Activated CD4-positive, alpha-beta T cell treated with anti-CD3 and anti-CD28 coated beads, Interleukin-2, amount 50 U/mL, for 4 hours (primary cell): ENCODE data around the gene ATP8A1.

Experiments used
- DNase-seq, 2 experiments: peaks; one replicate each; pipeline ENCODE4 v3.0.0-alpha.2; 2020

ATP8A1 gene

GRCh38 chr4:42562016-42562415 is 94.9 kb downstream of the ATP8A1 start:
- DNase-seq = no peak

DNA sequence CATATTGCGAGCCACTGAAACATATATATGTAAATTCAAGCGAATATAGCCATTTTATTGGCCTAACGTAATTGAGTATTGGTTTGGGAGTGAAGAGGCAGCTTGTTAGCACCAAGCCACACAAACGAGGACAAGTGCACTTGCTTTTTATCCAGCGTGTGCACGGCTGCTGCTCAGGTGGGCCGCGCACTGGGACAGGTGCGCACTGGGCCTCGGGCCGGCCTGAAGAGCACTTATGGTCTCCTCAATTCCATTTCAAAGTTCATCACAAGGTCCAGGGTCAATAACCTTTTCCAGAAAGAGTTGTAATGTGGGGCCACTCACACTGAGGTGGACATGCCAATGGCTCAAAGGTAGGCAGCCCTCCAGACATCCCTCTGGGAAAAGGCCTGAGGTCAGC is 95.9 kb downstream of the ATP8A1 start:
- no peak for DNase-seq

DNA sequence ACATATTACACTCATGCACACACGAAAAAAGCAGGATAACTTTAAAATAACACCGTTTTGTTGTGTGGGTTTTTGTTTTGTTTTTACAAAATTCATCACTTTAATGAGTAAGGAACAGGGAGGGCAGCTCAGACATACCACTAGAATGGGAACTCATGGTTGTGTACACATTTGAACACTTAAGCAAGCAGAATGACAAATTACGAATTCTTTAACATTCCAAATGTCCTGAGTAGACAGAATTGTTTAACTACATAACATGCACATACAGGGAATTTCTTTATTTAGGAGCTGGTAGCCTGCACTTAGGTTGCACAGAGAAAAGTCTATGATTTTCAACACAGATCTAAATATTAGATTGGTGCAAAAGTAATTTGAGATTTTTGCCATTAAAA is 96.4 kb downstream of the ATP8A1 start:
- no peak for DNase-seq

- no peak for DNase-seq
Measured at GRCh38 chr4:42558156-42558555, 98.7 kb downstream of the ATP8A1 start.

- DNase-seq = no peak
Measured at GRCh38 chr4:42555828-42556227, 101.1 kb downstream of the ATP8A1 start.

DNA sequence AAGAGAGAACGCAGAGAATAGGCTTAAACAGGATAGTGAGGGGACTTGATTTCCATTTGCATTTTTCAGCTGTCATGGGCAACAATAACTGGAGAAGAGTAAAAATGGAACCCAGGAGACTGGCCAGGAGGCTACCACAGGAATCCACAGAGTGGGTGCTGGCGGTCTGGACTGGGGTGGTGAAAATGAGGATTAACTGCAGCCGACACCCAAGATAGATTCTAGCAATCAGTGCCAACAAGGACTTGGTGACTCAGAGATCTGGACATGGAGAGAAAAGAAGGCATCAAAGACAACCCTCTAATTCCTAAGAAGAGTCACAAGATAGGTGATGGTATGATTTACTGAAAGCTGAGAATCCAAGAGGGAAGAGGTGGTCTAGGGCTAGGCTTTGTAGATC is 102.8 kb downstream of the ATP8A1 start:
- DNase-seq = no peak

GRCh38 chr4:42549896-42550295 is 107.0 kb downstream of the ATP8A1 start:
- no peak for DNase-seq

DNA sequence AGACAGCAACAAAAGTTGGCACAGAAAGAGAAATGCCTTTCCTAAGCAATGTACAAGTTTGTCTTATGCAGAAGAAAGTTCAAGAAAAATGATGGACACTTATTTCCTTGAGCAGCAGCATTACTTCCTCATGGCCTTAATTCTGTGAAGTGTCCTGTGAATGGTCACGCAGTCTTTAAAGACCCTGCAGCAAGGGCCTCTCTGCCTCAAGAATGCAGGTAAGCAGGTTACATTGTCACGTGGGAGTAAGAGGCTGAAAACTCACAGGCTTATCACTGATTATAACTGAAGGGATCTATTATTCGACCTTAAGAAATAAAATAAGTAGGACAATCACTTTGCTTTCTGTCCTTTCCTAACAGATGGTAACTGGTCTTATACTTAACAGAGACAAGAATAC is 109.1 kb downstream of the ATP8A1 start:
- no peak for DNase-seq

GRCh38 chr4:42543762-42544161 is 113.1 kb downstream of the ATP8A1 start:
- no peak for DNase-seq

GRCh38 chr4:42543126-42543525 is 113.8 kb downstream of the ATP8A1 start:
- no peak for DNase-seq

DNA sequence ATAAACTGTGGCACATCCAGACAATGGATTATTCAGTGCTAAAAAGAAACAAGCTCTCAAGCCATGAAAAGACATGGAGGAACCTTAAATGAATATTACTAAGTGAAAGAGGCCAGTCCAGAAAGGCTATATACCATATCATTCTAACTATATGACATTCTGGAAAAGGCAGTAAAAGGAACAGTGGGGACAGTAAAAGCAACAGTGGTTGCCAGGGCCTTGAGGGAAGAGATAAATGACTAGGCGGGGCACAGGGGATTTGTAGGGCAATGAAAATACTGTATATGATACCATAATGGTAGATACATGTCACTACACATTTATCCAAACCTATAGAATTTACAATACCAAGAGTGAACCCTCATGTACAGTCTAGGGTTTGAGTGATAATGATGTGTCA is 115.3 kb downstream of the ATP8A1 start:
- DNase-seq = no peak

- no peak for DNase-seq
Measured at GRCh38 chr4:42533042-42533441, 123.9 kb downstream of the ATP8A1 start.

GRCh38 chr4:42531341-42532030 is 125.4 kb downstream of the ATP8A1 start:
- no peak for DNase-seq

GRCh38 chr4:42523066-42523718 is 133.7 kb downstream of the ATP8A1 start:
- no peak for DNase-seq

- DNase-seq = peak; percentile 9 to 20
Measured at GRCh38 chr4:42519803-42520417, 137.0 kb downstream of the ATP8A1 start.

DNA sequence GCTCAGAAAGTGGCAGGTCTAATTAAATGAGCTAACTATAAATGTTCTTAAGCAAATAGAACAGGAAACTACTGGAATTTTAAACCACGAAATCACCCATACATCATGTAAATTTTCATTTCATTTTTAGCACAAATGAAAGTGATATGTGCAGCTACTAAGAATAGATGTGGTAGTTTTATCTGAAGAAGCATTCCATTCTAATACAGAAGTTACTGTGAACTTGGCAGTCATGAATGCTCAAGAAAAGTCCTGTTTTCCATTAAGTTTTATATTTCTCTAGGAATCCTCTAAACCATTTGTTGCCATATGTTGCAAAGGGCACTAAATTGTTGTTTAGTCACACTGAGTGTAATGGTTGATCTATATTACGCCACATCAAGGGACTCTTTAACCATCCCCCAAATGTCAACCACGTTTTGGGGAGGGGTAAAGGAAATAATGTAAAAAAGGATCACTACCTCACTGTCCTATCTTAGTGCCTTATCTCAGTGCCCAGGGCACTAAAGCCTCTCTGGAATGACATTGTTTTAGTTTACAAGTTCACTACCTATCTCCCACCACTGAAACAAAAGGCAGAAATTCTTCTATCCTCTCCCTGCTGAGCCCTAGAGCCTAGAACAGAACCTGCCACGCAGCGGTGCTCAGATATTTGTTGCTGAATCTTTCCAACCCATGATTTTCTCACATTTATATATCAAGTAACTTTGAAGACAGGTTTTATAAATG is 141.6 kb downstream of the ATP8A1 start:
- DNase-seq = no peak

DNA sequence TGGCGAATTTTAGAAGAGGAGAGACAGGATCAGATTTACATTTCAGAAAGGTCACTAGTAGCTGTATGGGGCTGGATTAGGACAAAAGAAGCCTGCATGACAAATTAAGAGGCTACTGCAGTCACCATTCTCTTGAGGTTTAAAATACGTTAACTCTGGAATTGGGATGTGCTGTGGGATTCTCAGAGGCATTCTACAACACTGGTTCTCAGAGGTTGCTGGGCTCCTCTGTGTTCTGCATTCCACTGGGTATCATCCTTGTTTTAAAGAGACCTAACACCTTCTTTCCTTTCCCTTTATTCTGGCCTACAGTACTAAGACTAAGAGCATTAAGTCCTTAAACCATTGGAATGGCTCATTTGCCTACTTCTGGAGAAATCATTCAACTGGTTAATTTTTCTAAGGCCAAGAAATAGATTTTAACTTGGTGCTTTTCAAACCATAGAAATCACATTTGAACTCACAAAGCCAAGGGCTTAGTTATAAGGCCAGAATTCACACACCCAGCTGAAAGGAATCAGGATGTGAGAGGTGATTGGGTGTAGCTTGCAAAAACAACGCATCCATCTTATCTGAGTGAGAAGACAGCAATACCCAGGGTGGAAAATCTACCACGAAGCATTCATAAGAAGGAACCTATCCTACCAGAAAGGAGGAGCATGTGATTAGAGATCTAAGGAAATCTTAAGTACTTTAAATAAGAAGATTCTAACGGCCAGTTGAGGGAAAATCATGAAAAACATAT is 143.0 kb downstream of the ATP8A1 start:
- no peak for DNase-seq

DNA sequence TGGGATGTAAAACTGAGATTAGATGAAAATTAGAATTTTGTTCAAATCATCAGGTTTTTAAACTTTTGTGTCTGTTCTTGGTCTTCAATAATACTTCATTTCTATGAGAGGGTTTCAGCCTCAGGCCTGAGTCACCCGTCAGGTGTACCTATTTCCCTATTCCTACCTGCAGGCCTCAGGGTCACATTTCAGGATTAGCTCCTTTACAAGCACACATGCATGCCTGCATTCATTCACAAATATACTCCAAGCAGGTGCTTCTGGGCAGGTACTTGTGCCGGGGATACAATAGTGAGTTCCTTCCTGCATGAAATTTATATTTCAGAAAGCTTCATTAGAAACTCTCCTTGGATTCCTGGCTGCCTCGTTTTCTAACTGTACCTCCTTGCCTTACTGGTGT is 144.7 kb downstream of the ATP8A1 start:
- no peak for DNase-seq

GRCh38 chr4:42510225-42510624 is 146.7 kb downstream of the ATP8A1 start:
- no peak for DNase-seq

- no peak for DNase-seq
Measured at GRCh38 chr4:42501624-42502401, 155.1 kb downstream of the ATP8A1 start.

DNA sequence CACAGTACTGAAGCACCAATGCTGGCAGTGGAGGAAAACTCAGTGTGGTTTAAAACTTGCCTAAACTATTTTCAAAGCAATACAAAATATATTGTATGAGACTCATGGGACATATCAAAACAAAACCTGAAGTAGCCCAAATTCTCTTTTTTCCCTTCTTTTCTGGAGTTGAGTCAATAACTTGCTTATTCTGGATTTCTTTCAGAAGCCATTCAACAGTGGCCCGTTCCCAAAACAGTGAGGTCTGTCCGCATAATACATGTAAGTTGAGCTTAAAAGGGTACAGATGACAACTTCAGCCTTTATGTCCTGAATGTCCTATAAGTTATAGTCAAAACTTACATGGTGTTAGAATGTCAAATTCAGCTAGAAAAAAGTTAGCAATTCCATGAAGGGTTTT is 158.9 kb downstream of the ATP8A1 start:
- DNase-seq = no peak
